ENCODE data around the gene TAF11L3.

DNA sequence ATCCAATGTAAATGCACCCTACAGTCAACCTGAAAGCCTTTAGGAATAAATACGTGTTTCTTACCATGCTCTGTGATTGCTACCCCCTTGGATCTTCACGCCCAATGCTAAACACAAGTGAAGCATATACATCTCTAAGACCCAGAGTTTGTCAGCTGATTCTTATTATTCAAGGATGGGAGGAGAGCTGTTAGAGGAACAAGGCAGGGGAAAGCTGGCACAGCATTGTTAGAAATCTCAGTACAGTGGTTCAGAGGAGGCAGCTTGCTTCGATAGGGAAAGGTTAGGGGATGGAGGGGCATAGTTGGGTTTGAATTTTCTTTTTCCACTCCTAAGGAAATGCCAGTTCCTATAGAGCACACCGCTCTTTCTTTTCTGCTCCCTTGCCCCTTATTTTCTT lies 36.8 kb upstream of the TAF11L3 start:
- TF ChIP-seq, protein P1, sequence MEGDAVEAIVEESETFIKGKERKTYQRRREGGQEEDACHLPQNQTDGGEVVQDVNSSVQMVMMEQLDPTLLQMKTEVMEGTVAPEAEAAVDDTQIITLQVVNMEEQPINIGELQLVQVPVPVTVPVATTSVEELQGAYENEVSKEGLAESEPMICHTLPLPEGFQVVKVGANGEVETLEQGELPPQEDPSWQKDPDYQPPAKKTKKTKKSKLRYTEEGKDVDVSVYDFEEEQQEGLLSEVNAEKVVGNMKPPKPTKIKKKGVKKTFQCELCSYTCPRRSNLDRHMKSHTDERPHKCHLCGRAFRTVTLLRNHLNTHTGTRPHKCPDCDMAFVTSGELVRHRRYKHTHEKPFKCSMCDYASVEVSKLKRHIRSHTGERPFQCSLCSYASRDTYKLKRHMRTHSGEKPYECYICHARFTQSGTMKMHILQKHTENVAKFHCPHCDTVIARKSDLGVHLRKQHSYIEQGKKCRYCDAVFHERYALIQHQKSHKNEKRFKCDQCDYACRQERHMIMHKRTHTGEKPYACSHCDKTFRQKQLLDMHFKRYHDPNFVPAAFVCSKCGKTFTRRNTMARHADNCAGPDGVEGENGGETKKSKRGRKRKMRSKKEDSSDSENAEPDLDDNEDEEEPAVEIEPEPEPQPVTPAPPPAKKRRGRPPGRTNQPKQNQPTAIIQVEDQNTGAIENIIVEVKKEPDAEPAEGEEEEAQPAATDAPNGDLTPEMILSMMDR (conservative IDR thresholded peaks at IDR 0.05 in 1 of 2, IDR thresholded peaks at IDR 0.05 in 1 of 2; ENCODE audit: low read depth in 1 of 2, low read length in 2 of 2), result no peak
- no peak for TF ChIP-seq EZH2 (IDR thresholded peaks at IDR 0.05; ENCODE audit: low read length, missing control alignments)
